ENCODE data around the gene TRPM6. TPM values are rescaled to one million over a fixed set of nuclear protein-coding genes. Genes with fewer than 3 reads are reported as not detected.

TRPM6 gene
- total RNA-seq, 1 experiment from 2014 or later = 0.57 TPM

DNA sequence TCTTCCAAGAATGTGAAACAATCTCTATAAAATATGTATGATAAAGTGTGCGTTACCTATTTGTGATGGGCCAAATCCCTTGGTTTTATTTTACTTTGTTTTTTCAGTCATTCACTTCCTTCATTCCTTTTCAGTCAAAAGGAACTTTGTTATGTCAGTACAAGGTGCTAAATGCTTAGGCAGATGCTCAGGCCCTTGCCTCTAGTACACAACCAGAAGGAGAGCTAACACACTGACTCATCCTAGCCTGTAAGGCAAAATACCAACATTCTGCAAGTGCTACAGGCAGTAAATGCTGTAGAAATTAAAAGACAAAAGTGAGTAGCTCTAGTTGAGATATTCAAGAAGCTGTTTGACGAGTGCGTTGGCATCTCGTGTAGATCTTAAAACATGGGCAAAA, 49.4 kb downstream of the TRPM6 start:
- no peak overlapping the region for H3K23ac ChIP-seq (ENCODE audit: insufficient read length, low read depth, low read length)
- no peak overlapping the region for H2AFZ ChIP-seq (ENCODE audit: low read length)
- H3K27ac ChIP-seq (ENCODE audit: insufficient read length, low read depth, low read length) = no peak overlapping the region
- Mint-ChIP-seq H3K27ac (no peak overlapping the region; a peak in 1 of 7 replicates), H3K9me3 (no peaks in the 10 kb centered on the region; a peak in 2 of 5 replicates), H3K4me3 (no peak overlapping the region), H3K4me1 (no peaks in the 10 kb centered on the region; a peak in 1 of 4 replicates), H3K27me3 (ENCODE audit: low read depth) (no peaks in the 10 kb centered on the region), H3K36me3 (ENCODE audit: insufficient read depth in 1 of 3, low read depth in 3 of 3) (no peaks in the 10 kb centered on the region)
- H4K5ac ChIP-seq (ENCODE audit: insufficient read length, low read depth, low read length) = no peak overlapping the region
- no peaks in the 10 kb centered on the region for H3K27me3 ChIP-seq (ENCODE audit: insufficient read depth, low read length)
- H3K79me2 ChIP-seq (ENCODE audit: insufficient read depth, low read length) = no peaks in the 10 kb centered on the region
- H3K4me2 ChIP-seq (ENCODE audit: insufficient read depth, insufficient read length, low read length) = no peak overlapping the region
- H3K9me3 ChIP-seq (ENCODE audit: control insufficient read depth, low read depth, low read length) = no peaks in the 10 kb centered on the region
- no CpG with 5 or more reads among the region's 4 CpGs for WGBS (ENCODE audit: extremely low coverage, insufficient read length, low lambda C conversion rate)
- no peak overlapping the region for H2BK120ac ChIP-seq (ENCODE audit: low read depth, low read length, poor library complexity, severe bottlenecking)
- no peak overlapping the region for H4K91ac ChIP-seq (ENCODE audit: insufficient read length, low read depth, low read length)
- no peak overlapping the region for H3K18ac ChIP-seq (ENCODE audit: insufficient read length, low read depth, low read length)
- H4K8ac ChIP-seq (replicated peaks; ENCODE audit: insufficient read length, low read depth, low read length) = no peak overlapping the region
- no peak overlapping the region for H3K9ac ChIP-seq (ENCODE audit: extremely low read depth, insufficient read length, low read length)
- no peaks in the 10 kb centered on the region for H4K20me1 ChIP-seq (ENCODE audit: control insufficient read depth, insufficient read depth, insufficient read length)
- no peak overlapping the region for H3K14ac ChIP-seq (ENCODE audit: insufficient read depth, low read length)
- TF ChIP-seq, protein P1, sequence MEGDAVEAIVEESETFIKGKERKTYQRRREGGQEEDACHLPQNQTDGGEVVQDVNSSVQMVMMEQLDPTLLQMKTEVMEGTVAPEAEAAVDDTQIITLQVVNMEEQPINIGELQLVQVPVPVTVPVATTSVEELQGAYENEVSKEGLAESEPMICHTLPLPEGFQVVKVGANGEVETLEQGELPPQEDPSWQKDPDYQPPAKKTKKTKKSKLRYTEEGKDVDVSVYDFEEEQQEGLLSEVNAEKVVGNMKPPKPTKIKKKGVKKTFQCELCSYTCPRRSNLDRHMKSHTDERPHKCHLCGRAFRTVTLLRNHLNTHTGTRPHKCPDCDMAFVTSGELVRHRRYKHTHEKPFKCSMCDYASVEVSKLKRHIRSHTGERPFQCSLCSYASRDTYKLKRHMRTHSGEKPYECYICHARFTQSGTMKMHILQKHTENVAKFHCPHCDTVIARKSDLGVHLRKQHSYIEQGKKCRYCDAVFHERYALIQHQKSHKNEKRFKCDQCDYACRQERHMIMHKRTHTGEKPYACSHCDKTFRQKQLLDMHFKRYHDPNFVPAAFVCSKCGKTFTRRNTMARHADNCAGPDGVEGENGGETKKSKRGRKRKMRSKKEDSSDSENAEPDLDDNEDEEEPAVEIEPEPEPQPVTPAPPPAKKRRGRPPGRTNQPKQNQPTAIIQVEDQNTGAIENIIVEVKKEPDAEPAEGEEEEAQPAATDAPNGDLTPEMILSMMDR (conservative IDR thresholded peaks at IDR 0.05) = no peak
- no peak overlapping the region for H2BK20ac ChIP-seq (ENCODE audit: low read depth, low read length, poor library complexity, severe bottlenecking)
- H2BK5ac ChIP-seq (ENCODE audit: insufficient read length, low read length) = no peak overlapping the region
- H3K4me1 ChIP-seq (ENCODE audit: insufficient read depth, low read length) = no peaks in the 10 kb centered on the region; the same call in 1 of the 2 replicates
- no peaks in the 10 kb centered on the region for H3K79me1 ChIP-seq (ENCODE audit: insufficient read depth, low read depth, low read length, poor library complexity, severe bottlenecking)
- H2AK5ac ChIP-seq (ENCODE audit: insufficient read length, low read length) = no peak overlapping the region
- H3K4ac ChIP-seq (ENCODE audit: low read depth, low read length) = no peak overlapping the region
- no peak overlapping the region for H2BK15ac ChIP-seq (ENCODE audit: low read depth, low read length)
- no peak overlapping the region for H3K56ac ChIP-seq (ENCODE audit: insufficient read length, low read depth, low read length)
- H3T11ph ChIP-seq (ENCODE audit: low read length) = no peak overlapping the region
- H2BK12ac ChIP-seq (ENCODE audit: insufficient read length, low read depth, low read length) = no peak overlapping the region
- no peaks in the 10 kb centered on the region for H3K23me2 ChIP-seq (ENCODE audit: insufficient read length, low read depth, low read length, poor library complexity, severe bottlenecking)
- DNase-seq = no peak

Data from H9 (cell line).